MM.1S (cell line): ENCODE results near the gene ARRB2.

Source experiments
- DNase-seq: peaks from one replicate; pipeline ENCODE4 v3.0.0-alpha.2; 2015
- H2AFZ ChIP-seq: fragments of 300-600 bp; sonication (generic); 2 replicates; pipeline ENCODE4 v1.6.0; 2016; ENCODE audit warnings: antibody characterized with exemption, low read length
- H3F3A ChIP-seq: fragments of 300-600 bp; sonication (generic); 2 replicates; pipeline ENCODE4 v1.6.1; 2016; ENCODE audit warnings: mild to moderate bottlenecking, antibody characterized with exemption, low read length, moderate library complexity, mixed read lengths; ENCODE audit not compliant: insufficient read depth
- H3K27ac ChIP-seq: fragments of 300-600 bp; sonication (generic); 2 replicates; pipeline ENCODE4 v1.5.1; 2016; ENCODE audit warnings: mild to moderate bottlenecking, low read length
- H3K27me3 ChIP-seq: fragments of 300-600 bp; sonication (generic); replicated peaks from 2 replicates; pipeline ENCODE4 v1.6.0; 2016; ENCODE audit warnings: low read length; ENCODE audit not compliant: insufficient read depth
- H3K36me3 ChIP-seq: fragments of 300-600 bp; sonication (generic); replicated peaks from 2 replicates; pipeline ENCODE4 v1.6.1; 2016; ENCODE audit warnings: mild to moderate bottlenecking, low read length, mixed read lengths; ENCODE audit not compliant: insufficient read depth
- H3K4me1 ChIP-seq: fragments of 300-600 bp; sonication (generic); 2 replicates; pipeline ENCODE4 v1.6.1; 2016; ENCODE audit warnings: low read length, mixed read lengths
- H3K4me2 ChIP-seq: fragments of 300-600 bp; sonication (generic); 2 replicates; pipeline ENCODE4 v1.6.0; 2016; ENCODE audit warnings: low read depth, low read length
- H3K4me3 ChIP-seq: fragments of 300-600 bp; sonication (generic); 2 replicates; pipeline ENCODE4 v1.5.1; 2016; ENCODE audit warnings: low read length, mixed read lengths
- H3K79me2 ChIP-seq: fragments of 300-600 bp; sonication (generic); 2 replicates; pipeline ENCODE4 v1.6.1; 2016; ENCODE audit warnings: mixed run types, low read length, mixed read lengths
- H3K9ac ChIP-seq: fragments of 300-600 bp; sonication (generic); 2 replicates; pipeline ENCODE4 v1.6.1; 2016; ENCODE audit warnings: low read length, mixed read lengths
- H3K9me2 ChIP-seq: fragments of 300-600 bp; sonication (generic); replicated peaks from 2 replicates; pipeline ENCODE4 v1.6.1; 2016; ENCODE audit warnings: mild to moderate bottlenecking, low read length, mixed read lengths; ENCODE audit not compliant: insufficient read depth
- H3K9me3 ChIP-seq: fragments of 300-600 bp; sonication (generic); replicated peaks from 2 replicates; pipeline ENCODE4 v1.6.1; 2016; ENCODE audit warnings: mild to moderate bottlenecking, low read length, mixed read lengths; ENCODE audit not compliant: insufficient read depth
- H4K20me1 ChIP-seq: fragments of 300-600 bp; sonication (generic); 2 replicates; pipeline ENCODE4 v1.6.1; 2016; ENCODE audit warnings: mild to moderate bottlenecking, low read length, moderate library complexity, mixed read lengths; ENCODE audit not compliant: insufficient read depth
- EZH2 ChIP-seq: fragments of 300-600 bp; sonication (generic); optimal IDR thresholded peaks from 2 replicates; pipeline ENCODE3; 2017; ENCODE audit warnings: low read depth, mild to moderate bottlenecking, antibody characterized with exemption, low read length, mixed read lengths
- EZH2phosphoT487 ChIP-seq: fragments of 300-600 bp; sonication (generic); IDR thresholded peaks from 2 replicates; pipeline ENCODE4 v1.6.1; 2018; ENCODE audit warnings: antibody characterized with exemption, low read length
- TF ChIP-seq, protein P1 (sequence below): fragments of 300-600 bp; sonication (generic); IDR thresholded peaks from 2 replicates; pipeline ENCODE4 v1.5.1; 2016; ENCODE audit warnings: antibody characterized with exemption, low read length, mixed read lengths

ARRB2 gene

DNA sequence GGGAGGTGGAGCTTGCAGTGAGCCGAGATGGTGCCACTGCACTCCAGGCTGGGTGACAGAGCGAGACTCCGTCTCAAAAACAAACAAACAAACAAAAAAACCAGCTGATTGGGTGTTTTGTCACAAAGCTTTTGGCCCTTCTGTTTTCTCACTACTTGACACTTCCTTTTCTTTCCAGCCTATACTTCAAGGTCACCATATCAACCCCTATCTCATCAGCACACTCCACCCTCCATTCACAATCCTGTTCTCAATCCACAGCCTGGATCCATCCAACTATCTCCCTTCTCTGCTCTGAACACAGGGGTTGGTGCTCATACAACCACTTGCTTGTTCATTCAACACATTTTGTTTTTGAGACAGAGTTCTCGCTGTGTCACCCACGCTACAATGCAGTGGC lies 14.2 kb downstream of the ARRB2 start:
- no peaks in the 10 kb centered on the region for H3K9me2 ChIP-seq
- H3K27ac ChIP-seq: no peak overlapping the region
- H3K79me2 ChIP-seq: no peaks in the 10 kb centered on the region
- H3K4me2 ChIP-seq: no peak overlapping the region
- no peaks in the 10 kb centered on the region for H3K27me3 ChIP-seq
- H3F3A ChIP-seq: peaks cover 8% of the 10 kb centered on the region; the same call in 1 of the 2 replicates
- H3K9ac ChIP-seq: no peak overlapping the region
- TF ChIP-seq, protein P1, sequence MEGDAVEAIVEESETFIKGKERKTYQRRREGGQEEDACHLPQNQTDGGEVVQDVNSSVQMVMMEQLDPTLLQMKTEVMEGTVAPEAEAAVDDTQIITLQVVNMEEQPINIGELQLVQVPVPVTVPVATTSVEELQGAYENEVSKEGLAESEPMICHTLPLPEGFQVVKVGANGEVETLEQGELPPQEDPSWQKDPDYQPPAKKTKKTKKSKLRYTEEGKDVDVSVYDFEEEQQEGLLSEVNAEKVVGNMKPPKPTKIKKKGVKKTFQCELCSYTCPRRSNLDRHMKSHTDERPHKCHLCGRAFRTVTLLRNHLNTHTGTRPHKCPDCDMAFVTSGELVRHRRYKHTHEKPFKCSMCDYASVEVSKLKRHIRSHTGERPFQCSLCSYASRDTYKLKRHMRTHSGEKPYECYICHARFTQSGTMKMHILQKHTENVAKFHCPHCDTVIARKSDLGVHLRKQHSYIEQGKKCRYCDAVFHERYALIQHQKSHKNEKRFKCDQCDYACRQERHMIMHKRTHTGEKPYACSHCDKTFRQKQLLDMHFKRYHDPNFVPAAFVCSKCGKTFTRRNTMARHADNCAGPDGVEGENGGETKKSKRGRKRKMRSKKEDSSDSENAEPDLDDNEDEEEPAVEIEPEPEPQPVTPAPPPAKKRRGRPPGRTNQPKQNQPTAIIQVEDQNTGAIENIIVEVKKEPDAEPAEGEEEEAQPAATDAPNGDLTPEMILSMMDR: no peak
- TF ChIP-seq EZH2phosphoT487 (no peak), EZH2 (no peak)
- H3K36me3 ChIP-seq: no peaks in the 10 kb centered on the region
- no peak overlapping the region for H3K4me3 ChIP-seq
- H4K20me1 ChIP-seq: no peaks in the 10 kb centered on the region
- no peaks in the 10 kb centered on the region for H3K9me3 ChIP-seq
- H2AFZ ChIP-seq: no peak overlapping the region
- H3K4me1 ChIP-seq: peaks cover 13% of the 10 kb centered on the region
- DNase-seq: no peak

- H3K79me2 ChIP-seq: no peaks in the 10 kb centered on the region
- no peaks in the 10 kb centered on the region for H3K9me2 ChIP-seq
- H3K27ac ChIP-seq: no peak overlapping the region
- no peak overlapping the region for H3K4me2 ChIP-seq
- H3K36me3 ChIP-seq: no peaks in the 10 kb centered on the region
- no peaks in the 10 kb centered on the region for H3K9me3 ChIP-seq
- DNase-seq: no peak
- H3K27me3 ChIP-seq: no peaks in the 10 kb centered on the region
- no peak overlapping the region for H3K9ac ChIP-seq
- no peaks in the 10 kb centered on the region for H4K20me1 ChIP-seq
- no peak overlapping the region for H2AFZ ChIP-seq
- no peak overlapping the region for H3K4me3 ChIP-seq
- H3F3A ChIP-seq: peaks cover 8% of the 10 kb centered on the region; the same call in 1 of the 2 replicates
- peaks cover 12% of the 10 kb centered on the region for H3K4me1 ChIP-seq
- TF ChIP-seq EZH2phosphoT487 (no peak), EZH2 (no peak)
- TF ChIP-seq, protein P1: no peak
Measured at GRCh38 chr17:4725646-4726310, 15.3 kb downstream of the ARRB2 start.

DNA sequence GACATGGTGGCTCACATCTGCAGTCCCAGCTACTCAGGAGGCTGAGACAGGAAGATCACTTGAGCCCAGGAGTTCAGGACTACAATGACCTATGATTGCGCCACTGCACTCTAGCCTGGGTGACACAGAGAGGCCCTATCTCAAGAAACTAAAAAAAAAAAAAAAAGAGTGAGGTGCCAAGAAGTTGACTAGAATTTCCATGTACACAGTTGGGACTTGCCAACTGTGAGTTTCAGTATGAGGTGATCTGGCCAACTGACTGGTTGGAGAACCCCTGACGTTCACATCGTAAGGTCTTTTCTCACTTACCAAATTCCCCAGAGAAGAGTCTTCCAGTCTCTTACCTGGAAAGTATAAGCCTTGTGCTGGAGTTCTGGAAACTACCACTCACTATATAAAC lies 17.7 kb downstream of the ARRB2 start:
- H3K27me3 ChIP-seq: no peaks in the 10 kb centered on the region
- H2AFZ ChIP-seq: no peak overlapping the region
- H3K9ac ChIP-seq: no peak overlapping the region
- no peak overlapping the region for H3K27ac ChIP-seq
- H4K20me1 ChIP-seq: no peaks in the 10 kb centered on the region
- no peaks in the 10 kb centered on the region for H3K79me2 ChIP-seq
- H3K36me3 ChIP-seq: no peaks in the 10 kb centered on the region
- no peak overlapping the region for H3K4me2 ChIP-seq
- no peaks in the 10 kb centered on the region for H3K9me2 ChIP-seq
- no peak overlapping the region for H3K4me3 ChIP-seq
- no peak for TF ChIP-seq EZH2phosphoT487
- TF ChIP-seq EZH2: no peak
- TF ChIP-seq, protein P1: no peak
- H3F3A ChIP-seq: no peaks in the 10 kb centered on the region; the same call in 1 of the 2 replicates
- DNase-seq: no peak
- H3K9me3 ChIP-seq: no peaks in the 10 kb centered on the region
- 0 out of 2 replicates have a peak, but pooled peaks cover 4% of the 10 kb centered on the region for H3K4me1 ChIP-seq
